ENCODE data around the gene KIF1C.

The KIF1C gene

DNA sequence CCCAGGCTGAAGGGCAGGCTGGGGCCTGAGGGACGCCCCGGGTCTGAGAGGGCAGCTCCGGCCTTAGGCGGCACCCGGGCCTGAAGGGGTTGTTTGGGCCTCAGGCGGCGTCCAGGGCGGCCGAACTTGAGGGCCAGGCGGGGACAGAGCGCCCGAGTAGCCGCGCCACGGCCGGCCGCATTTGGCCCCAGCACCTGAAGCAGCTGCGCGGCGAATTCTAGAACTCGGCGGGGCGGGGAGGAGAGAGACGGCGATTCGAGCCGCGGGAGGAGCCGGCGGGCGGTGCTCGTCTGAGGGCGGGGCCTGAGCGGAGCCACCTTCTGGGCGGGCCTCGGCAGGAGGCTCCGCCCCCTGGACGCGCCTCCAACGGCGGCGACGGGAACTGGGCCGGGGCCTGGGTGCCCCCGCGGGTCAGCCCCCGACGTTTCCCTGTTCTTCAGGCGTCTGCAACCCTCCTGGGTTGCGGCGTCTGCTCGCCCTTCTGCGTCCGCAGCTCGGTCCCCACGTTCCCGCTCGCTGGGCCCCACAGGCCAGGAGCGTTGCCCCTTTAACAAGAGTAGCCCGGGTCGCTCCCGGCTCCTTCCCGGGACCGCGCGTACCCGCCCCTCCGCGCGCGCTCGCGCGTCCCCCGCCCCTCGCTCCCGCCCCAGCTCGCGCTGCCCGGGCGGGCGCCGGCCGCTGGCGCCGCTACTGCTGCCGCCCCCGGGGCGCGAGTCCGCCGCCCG, at the start of gene KIF1C, which contains the start of gene INCA1:
Gene KIF1C, plus strand, starts transcription at position 649 of the 725 bp plus-strand sequence. CDS start 2,297 bp downstream, outside the sequence.
Gene INCA1, minus strand, starts transcription at position 221 of the 725 bp plus-strand sequence. CDS start 3,085 bp downstream, outside the sequence.
- peak; percentile 92 for DNase-seq (ENCODE audit: low read depth)
- peak within 1 kb of the TSS; percentile 95 for H3K4me3 ChIP-seq (ENCODE audit: low read length)
- TF ChIP-seq, protein P1, sequence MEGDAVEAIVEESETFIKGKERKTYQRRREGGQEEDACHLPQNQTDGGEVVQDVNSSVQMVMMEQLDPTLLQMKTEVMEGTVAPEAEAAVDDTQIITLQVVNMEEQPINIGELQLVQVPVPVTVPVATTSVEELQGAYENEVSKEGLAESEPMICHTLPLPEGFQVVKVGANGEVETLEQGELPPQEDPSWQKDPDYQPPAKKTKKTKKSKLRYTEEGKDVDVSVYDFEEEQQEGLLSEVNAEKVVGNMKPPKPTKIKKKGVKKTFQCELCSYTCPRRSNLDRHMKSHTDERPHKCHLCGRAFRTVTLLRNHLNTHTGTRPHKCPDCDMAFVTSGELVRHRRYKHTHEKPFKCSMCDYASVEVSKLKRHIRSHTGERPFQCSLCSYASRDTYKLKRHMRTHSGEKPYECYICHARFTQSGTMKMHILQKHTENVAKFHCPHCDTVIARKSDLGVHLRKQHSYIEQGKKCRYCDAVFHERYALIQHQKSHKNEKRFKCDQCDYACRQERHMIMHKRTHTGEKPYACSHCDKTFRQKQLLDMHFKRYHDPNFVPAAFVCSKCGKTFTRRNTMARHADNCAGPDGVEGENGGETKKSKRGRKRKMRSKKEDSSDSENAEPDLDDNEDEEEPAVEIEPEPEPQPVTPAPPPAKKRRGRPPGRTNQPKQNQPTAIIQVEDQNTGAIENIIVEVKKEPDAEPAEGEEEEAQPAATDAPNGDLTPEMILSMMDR (IDR thresholded peaks at IDR 0.05; ENCODE audit: insufficient read depth, low read depth, low read length, missing control alignments): no peak

DNA sequence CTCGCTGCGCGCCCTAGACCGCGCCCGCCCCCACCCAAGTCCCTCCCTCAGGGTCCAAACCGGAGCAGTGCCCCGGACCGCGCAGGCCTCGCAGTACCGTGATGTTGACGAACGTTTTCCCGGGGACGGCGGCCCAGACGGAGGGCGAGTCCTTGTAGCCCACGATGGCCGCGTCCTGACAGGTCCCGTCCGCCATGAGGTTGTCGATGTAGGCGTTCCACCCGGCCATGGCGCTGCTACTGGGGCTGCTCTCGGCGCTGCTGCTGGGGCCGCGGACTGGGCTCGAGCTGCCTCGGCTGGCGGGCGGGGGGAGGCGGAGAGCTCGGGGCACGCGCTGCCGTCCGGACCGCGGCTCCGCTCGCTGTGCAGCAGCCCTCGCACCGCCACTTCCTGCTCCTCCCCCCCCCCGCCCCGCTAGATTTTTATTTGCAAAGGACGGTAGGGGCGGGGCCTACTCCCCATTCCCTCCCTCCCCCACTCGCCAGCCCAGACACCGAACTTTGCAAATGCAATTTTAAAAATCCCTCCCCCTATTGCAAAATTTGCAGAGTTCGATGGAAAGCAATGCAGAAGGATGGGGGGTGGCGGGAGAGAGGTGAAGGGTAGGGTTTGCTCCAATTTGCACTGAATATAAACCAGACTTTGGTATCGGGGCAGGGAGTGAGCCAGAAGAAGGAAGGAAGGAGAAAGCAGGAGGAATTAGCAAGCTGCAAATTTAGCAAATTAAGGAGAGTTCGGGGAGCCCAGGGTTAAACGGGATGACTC, 49.4 kb upstream of the KIF1C start, which contains the start of gene PFN1:
Gene PFN1, minus strand, starts transcription at position 365 of the 765 bp plus-strand sequence. Its CDS starts 136 bp downstream, at position 229.
- peak; percentile 95 for DNase-seq (ENCODE audit: low read depth)
- TF ChIP-seq, protein P1 (IDR thresholded peaks at IDR 0.05; ENCODE audit: insufficient read depth, low read depth, low read length, missing control alignments): no peak
- H3K4me3 ChIP-seq (ENCODE audit: low read length): peak within 1 kb of the TSS; percentile 77

DNA sequence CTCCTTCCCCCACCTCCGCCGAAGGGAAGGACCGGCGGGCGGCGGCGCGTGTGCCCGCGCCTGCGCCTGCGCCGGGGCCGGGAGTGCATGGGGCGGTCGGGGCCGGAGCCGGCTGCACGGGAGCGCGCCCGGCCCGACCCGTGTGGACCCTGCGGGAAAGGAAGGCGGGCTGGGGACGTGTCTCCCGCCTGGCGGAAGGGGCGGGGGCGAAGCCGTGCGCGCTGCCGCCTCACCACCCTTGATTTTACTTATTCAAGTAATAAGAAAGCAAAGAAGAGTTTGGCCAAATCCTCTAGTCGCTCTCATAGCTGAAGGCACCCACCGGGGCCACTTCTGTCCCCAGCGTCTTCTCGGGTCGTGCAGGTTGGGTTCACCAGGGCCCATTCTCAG, 48.8 kb upstream of the KIF1C start:
- TF ChIP-seq, protein P1 (IDR thresholded peaks at IDR 0.05; ENCODE audit: insufficient read depth, low read depth, low read length, missing control alignments): no peak
- peak; percentile 91 for DNase-seq (ENCODE audit: low read depth)
- H3K4me3 ChIP-seq (ENCODE audit: low read length): peak overlapping the region; percentile 60

DNA sequence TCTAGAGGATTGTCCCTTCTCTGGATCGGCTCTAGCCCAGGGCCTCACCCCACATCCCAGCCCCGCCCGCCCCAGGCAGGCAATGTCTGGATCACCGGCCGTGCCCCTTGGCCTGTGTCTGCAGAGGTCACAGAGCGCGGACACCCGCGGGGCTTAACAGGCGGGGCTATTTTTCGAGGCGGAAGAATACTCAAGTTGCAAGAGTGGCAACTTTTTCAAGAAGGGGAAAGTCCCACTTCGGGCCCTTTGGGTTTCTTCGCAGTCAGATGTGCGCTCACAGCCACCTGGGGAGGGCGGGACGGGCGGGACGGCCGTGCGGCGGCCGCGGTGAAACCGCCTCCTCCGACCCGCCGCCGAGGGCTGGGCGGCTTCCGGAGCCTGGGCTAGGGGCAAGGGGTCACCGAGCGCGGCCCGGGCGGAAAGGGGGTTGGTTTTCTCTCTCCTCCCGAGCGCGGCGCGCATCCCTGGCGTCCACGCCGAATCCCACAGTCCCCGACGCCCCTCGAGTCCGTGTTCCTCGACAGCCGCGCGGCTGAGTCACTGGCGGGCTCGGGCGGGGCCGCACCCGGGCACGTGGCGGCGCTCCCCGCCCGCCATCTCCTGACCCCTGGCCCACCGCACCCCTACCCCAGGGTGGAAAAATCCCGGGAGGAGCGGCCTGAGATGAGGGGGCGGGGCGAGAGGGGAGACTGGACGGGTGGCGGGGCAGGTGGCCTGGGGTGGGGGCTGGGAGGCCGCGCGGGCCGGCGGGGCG, 48.3 kb upstream of the KIF1C start:
- DNase-seq (ENCODE audit: low read depth): peak; percentile 80
- TF ChIP-seq, protein P1 (IDR thresholded peaks at IDR 0.05; ENCODE audit: insufficient read depth, low read depth, low read length, missing control alignments): no peak
- peak overlapping the region; percentile 60 for H3K4me3 ChIP-seq (ENCODE audit: low read length)

DNA sequence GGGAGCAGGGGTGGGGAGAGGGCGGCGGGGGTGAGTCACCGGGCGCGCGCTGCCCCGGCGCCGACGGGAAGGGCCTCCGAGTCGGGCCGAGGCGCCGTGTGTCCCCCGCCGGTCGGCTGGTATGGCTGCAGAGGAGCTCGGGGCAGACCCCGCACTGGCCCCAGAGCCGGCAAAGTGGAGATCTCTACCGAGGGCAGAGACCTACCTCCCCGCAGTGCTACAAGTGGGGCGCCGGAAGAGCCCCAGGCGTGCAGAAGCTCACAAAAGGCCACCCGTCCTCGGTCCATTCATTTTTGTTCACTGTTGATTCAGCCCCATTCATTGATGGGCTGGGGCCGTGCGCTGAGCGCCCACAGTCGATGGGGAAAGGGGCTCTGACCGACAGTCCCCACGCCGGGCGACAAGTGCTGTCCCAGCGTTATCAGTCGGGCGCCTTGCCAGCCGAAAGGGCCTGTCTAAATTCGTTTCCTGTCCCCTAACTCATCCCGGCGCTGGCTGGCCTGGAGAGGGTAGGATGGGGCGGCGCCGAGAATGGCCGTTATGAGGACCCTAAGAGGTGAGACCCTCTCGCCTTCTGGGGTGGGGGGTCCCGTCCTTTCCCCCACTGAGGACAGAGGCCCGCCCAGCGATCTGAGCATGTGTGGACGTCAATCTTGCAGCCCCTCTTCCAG, 47.5 kb upstream of the KIF1C start:
- no peak for DNase-seq (ENCODE audit: low read depth)
- TF ChIP-seq, protein P1 (IDR thresholded peaks at IDR 0.05; ENCODE audit: insufficient read depth, low read depth, low read length, missing control alignments): no peak
- peak overlapping the region; percentile 20 for H3K4me3 ChIP-seq (ENCODE audit: low read length)

DNA sequence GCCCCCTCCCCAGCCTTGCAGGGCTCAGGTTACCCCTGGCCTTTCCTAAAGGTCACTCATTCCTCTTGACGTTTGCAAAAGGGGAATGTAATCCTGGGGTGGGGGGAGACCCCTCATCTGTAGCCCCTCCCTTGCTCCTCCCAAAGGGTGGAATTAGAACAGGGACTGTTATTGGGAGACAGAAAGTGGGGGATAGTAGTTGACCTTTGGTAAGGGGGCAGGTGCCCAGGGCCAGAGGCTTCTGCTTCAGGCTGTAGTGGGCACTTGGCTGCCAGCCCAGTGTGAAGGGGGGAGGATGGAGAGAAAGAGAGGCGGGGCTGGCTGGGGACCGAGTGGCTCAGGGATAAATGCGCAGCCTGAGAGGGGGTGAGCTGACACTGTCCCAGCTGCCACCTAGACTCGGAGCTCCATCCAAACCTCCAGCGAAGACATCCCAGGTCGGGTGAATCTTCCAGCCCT, 47.0 kb upstream of the KIF1C start, which contains the start of gene ENO3:
Gene ENO3, plus strand, starts transcription at position 374 of the 459 bp plus-strand sequence. CDS start 711 bp downstream, outside the sequence.
- no peak for DNase-seq (ENCODE audit: low read depth)
- TF ChIP-seq, protein P1 (IDR thresholded peaks at IDR 0.05; ENCODE audit: insufficient read depth, low read depth, low read length, missing control alignments): no peak
- H3K4me3 ChIP-seq (ENCODE audit: low read length): peak within 1 kb of the TSS; percentile 20
